ENCODE results near the gene ZNF335. TPM values are rescaled to one million over a fixed set of nuclear protein-coding genes. Genes with fewer than 3 reads are reported as not detected.
A peak's percentile ranks its signal among the peaks of the same experiment; 100 is the strongest.
"Not testable (repeated sequence)": the region's sequence is repeated elsewhere in the genome, so short reads cannot be mapped to it uniquely, and the experiment has no call there.

Gene ZNF335
- total RNA-seq, 1 donor = 17.7 TPM

GRCh38 chr20:45998337-45998736, 26.3 kb upstream of the ZNF335 start:
- no peak for TF ChIP-seq CTCF (IDR thresholded peaks at IDR 0.05; ENCODE audit: insufficient read depth, low read depth, low read length)
- no peak for DNase-seq (ENCODE audit: low read depth)
- H3K4me3 ChIP-seq (ENCODE audit: low read depth, low read length) = no peak overlapping the region

GRCh38 chr20:45997187-45997586, 25.2 kb upstream of the ZNF335 start:
- TF ChIP-seq CTCF (IDR thresholded peaks at IDR 0.05; ENCODE audit: insufficient read depth, low read depth, low read length) = no peak
- no peak overlapping the region for H3K4me3 ChIP-seq (ENCODE audit: low read depth, low read length)
- DNase-seq (ENCODE audit: low read depth) = no peak

DNA sequence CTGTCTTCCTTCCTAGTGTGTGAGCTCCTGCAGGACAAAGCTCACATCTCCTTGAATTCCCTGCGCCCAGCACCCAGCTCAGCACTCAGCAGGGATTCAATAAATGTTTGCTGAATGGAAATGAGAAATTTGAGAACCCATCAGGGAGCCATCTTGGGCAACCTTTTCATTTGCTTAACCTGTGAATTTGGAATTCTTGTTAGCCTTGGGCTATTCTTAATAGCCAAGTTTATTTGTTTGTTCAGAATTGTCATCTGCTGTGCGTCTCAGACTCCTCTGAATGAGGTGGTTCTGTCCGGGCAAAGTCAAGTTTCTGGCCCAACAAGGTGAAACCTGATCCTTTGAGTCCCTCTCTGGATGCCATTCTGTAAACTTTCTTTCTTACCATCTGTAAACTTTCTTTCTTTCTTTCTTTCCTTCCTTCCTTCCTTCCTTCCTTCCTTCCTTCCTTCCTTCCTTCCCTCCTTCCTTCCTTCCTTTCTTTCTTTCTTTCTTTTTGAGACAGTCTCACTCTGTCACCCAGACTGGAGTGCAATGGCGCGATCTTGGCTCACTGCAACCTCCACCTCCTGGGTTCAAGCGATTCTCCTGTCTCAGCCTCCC, 23.6 kb upstream of the ZNF335 start:
- DNase-seq (ENCODE audit: low read depth); H3K4me3 ChIP-seq (ENCODE audit: low read depth, low read length): not testable (repeated sequence)

DNA sequence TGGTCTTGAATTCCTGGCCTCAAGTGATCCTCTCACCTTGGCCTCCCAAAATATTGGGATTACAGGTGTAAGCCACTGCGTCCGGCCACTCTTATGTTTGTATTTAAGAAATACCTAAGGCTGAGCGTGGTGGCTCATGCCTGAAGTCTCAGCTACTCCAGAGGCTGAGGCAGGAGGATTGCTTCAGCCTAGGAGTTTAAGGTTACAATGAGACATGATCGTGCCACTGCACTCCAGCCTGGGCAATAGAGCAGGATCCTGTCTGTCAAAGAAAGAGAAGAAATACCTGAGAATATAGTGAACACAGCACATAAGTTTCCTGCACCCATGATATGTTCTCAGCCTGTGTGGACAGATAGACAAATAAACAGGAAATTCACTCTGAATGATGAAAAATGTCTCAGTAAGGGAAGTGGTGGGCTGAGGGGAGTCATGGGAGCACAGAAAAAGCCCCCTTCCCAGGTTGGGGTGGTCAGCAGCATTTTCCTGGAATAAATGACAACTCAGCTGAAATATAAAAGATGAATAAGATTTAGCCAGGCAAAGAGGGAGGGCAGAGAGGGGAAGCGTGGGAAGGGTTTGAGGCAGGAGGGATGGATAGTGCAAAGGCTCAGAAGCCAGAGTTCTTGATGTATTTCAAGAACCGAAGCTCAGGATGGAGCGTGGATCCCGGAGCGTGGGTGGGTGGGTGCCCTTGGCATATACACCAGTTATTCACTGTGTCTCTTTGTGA, 22.9 kb upstream of the ZNF335 start:
- H3K4me3 ChIP-seq (ENCODE audit: low read depth, low read length) = no peak overlapping the region
- TF ChIP-seq CTCF (IDR thresholded peaks at IDR 0.05; ENCODE audit: insufficient read depth, low read depth, low read length) = no peak
- DNase-seq (ENCODE audit: low read depth) = no peak

- no peak overlapping the region for H3K4me3 ChIP-seq (ENCODE audit: low read depth, low read length)
- peak; percentile 28 for DNase-seq (ENCODE audit: low read depth)
- TF ChIP-seq CTCF (IDR thresholded peaks at IDR 0.05; ENCODE audit: insufficient read depth, low read depth, low read length) = no peak
These were observed 21.4 kb upstream of the ZNF335 start for GRCh38 chr20:45993197-45993951.

GRCh38 chr20:45991616-45992015, 19.6 kb upstream of the ZNF335 start:
- no peak for TF ChIP-seq CTCF (IDR thresholded peaks at IDR 0.05; ENCODE audit: insufficient read depth, low read depth, low read length)
- no peak overlapping the region for H3K4me3 ChIP-seq (ENCODE audit: low read depth, low read length)
- no peak for DNase-seq (ENCODE audit: low read depth)

- DNase-seq (ENCODE audit: low read depth); H3K4me3 ChIP-seq (ENCODE audit: low read depth, low read length): not testable (repeated sequence)
These were observed 16.8 kb upstream of the ZNF335 start for GRCh38 chr20:45988830-45989229.

Data from fibroblast of villous mesenchyme (primary cell).